Ishikawa (cell line): ENCODE data around the gene INAFM2.

Experiments used
- CEBPB ChIP-seq: IDR thresholded peaks from 2 replicates; pipeline ENCODE4 v1.6.1; 2012
- CREB1 ChIP-seq: IDR thresholded peaks from 2 replicates; pipeline ENCODE4 v1.6.1; 2012; ENCODE audit warnings: low read depth
- EGR1 ChIP-seq: IDR thresholded peaks from 2 replicates; pipeline ENCODE4 v1.6.1; 2012
- EP300 ChIP-seq: IDR thresholded peaks from 2 replicates; pipeline ENCODE4 v1.6.1; 2012; ENCODE audit warnings: borderline replicate concordance
- FOXM1 ChIP-seq: IDR thresholded peaks from 2 replicates; pipeline ENCODE4 v1.6.1; 2012; ENCODE audit warnings: low read depth, borderline replicate concordance
- NFIC ChIP-seq: IDR thresholded peaks from 2 replicates; pipeline ENCODE4 v1.6.1; 2012
- RAD21 ChIP-seq: IDR thresholded peaks from 2 replicates; pipeline ENCODE4 v1.6.1; 2012; ENCODE audit warnings: low read depth
- TAF1 ChIP-seq: IDR thresholded peaks from 2 replicates; pipeline ENCODE4 v1.6.1; 2012; ENCODE audit warnings: low read depth, mild to moderate bottlenecking
- TCF12 ChIP-seq: IDR thresholded peaks from 2 replicates; pipeline ENCODE4 v1.6.1; 2012; ENCODE audit warnings: low read depth
- TEAD4 ChIP-seq: IDR thresholded peaks from 2 replicates; pipeline ENCODE4 v1.6.1; 2012
- YY1 ChIP-seq: IDR thresholded peaks from 2 replicates; pipeline ENCODE4 v1.6.1; 2012; ENCODE audit warnings: low read depth
- ZBTB7A ChIP-seq: IDR thresholded peaks from 2 replicates; pipeline ENCODE4 v1.6.1; 2012; ENCODE audit warnings: low read depth
- TF ChIP-seq, protein P1 (sequence below): IDR thresholded peaks from 2 replicates; pipeline ENCODE4 v1.6.1; 2012; ENCODE audit warnings: low read depth, mild to moderate bottlenecking
- TF ChIP-seq, protein P2 (sequence below): IDR thresholded peaks from 2 replicates; pipeline ENCODE4 v1.6.1; 2012
- TF ChIP-seq, protein P3 (sequence below): IDR thresholded peaks from 2 replicates; pipeline ENCODE4 v1.6.1; 2012

The INAFM2 gene

DNA sequence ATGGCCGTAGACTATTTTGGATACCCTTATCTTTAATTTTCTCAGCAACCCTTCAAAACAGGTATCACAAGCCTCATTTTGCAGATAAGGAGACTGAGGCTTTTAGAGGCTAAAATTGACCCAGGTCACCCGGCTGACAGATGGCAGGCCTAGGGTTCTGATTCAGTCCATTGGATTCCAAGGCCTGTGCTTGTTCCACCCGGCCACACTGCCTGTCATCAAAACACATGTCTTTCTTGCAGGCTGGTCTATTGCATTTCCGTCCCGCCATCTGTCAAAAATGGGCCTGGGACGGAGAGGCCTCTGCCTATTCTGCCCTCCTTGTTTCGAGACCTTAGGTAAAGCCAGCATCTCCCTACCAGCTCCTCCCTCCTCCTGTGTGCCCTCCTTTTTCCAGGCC is 8.1 kb downstream of the INAFM2 start:
- TF ChIP-seq, protein P1, sequence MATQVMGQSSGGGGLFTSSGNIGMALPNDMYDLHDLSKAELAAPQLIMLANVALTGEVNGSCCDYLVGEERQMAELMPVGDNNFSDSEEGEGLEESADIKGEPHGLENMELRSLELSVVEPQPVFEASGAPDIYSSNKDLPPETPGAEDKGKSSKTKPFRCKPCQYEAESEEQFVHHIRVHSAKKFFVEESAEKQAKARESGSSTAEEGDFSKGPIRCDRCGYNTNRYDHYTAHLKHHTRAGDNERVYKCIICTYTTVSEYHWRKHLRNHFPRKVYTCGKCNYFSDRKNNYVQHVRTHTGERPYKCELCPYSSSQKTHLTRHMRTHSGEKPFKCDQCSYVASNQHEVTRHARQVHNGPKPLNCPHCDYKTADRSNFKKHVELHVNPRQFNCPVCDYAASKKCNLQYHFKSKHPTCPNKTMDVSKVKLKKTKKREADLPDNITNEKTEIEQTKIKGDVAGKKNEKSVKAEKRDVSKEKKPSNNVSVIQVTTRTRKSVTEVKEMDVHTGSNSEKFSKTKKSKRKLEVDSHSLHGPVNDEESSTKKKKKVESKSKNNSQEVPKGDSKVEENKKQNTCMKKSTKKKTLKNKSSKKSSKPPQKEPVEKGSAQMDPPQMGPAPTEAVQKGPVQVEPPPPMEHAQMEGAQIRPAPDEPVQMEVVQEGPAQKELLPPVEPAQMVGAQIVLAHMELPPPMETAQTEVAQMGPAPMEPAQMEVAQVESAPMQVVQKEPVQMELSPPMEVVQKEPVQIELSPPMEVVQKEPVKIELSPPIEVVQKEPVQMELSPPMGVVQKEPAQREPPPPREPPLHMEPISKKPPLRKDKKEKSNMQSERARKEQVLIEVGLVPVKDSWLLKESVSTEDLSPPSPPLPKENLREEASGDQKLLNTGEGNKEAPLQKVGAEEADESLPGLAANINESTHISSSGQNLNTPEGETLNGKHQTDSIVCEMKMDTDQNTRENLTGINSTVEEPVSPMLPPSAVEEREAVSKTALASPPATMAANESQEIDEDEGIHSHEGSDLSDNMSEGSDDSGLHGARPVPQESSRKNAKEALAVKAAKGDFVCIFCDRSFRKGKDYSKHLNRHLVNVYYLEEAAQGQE = no peak
- TF ChIP-seq TCF12 (no peak), NFIC (no peak), CREB1 (no peak)
- TF ChIP-seq, protein P2, sequence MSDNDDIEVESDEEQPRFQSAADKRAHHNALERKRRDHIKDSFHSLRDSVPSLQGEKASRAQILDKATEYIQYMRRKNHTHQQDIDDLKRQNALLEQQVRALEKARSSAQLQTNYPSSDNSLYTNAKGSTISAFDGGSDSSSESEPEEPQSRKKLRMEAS = no peak
- TF ChIP-seq, protein P3, sequence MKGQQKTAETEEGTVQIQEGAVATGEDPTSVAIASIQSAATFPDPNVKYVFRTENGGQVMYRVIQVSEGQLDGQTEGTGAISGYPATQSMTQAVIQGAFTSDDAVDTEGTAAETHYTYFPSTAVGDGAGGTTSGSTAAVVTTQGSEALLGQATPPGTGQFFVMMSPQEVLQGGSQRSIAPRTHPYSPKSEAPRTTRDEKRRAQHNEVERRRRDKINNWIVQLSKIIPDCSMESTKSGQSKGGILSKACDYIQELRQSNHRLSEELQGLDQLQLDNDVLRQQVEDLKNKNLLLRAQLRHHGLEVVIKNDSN = no peak

DNA sequence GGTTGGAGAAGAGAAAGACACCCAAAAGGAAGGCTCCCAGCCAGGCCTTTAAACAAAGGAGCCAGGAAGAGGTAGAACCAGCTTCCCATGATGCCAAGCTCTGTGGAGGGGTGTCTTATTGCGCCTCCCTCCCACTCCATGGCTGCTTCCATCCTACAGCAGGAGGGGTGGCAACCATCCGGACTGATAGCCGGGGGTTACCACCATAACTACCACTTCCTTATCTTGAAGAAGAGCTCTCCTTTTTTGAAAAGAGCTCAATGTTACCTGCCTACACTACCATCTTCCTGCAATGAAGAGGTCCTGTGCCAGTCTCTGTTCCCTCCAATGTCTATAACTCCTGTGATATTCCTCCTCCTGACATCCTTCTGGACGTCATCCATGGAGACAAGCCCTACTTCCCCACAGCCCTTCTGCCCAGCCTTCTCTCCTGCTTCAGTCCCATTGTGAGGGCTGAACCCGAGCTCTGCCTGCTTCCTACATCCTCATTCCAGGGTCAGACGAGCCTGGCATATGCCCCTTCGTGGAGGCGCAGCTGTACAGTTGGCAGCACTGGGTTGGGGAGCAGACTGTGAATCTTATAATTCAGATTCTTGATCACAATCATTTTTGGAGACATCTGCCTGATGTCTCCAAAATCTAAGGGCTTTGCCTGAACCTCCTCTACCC is 8.8 kb downstream of the INAFM2 start:
- TF ChIP-seq CEBPB = no peak
- no peak for TF ChIP-seq FOXM1
- no peak for TF ChIP-seq TAF1
- TF ChIP-seq TEAD4 = no peak
- TF ChIP-seq YY1 = no peak
- no peak for TF ChIP-seq ZBTB7A
- TF ChIP-seq, protein P1 = no peak
- TF ChIP-seq EGR1 = no peak
- TF ChIP-seq RAD21 = no peak
- no peak for TF ChIP-seq EP300
- TF ChIP-seq TCF12 = no peak
- TF ChIP-seq, protein P3 = no peak
- TF ChIP-seq NFIC = no peak
- TF ChIP-seq, protein P2 = no peak
- TF ChIP-seq CREB1 = no peak

DNA sequence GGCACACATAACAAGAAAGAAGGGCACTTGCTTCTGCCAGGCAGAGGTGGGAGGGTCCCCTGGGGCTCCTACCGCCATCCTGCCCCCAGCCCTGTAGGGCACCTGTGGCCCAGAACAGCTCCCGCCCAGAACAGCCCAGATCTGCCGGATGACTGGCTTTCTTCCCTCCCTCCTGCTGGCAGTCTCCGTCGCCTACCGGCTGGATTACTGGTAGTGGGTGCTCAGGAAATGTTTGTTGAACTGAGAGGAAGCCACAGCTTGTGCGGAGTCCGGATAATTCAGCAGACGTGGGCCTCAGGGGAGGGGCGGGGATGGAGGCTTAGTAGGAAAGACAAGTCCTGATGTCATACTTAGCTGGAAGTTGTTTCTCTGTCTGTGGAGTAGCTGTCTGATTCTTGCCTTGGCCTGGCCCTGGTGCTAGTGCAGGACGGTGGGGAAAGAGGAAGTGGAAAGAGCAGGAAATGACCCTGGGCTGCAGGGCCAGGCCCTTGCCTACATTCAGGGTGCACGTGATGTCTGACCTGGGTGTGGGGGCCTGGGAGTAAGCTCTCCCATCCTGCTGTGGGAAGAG is 10.5 kb downstream of the INAFM2 start:
- TF ChIP-seq CEBPB (no peak), NFIC (no peak), TEAD4 (no peak), EP300 (no peak), ZBTB7A (no peak), TAF1 (no peak), CREB1 (no peak), TCF12 (no peak), RAD21 (no peak), YY1 (no peak), EGR1 (no peak), FOXM1 (no peak)
- TF ChIP-seq, protein P2 = no peak
- TF ChIP-seq, protein P1 = no peak
- TF ChIP-seq, protein P3 = no peak

DNA sequence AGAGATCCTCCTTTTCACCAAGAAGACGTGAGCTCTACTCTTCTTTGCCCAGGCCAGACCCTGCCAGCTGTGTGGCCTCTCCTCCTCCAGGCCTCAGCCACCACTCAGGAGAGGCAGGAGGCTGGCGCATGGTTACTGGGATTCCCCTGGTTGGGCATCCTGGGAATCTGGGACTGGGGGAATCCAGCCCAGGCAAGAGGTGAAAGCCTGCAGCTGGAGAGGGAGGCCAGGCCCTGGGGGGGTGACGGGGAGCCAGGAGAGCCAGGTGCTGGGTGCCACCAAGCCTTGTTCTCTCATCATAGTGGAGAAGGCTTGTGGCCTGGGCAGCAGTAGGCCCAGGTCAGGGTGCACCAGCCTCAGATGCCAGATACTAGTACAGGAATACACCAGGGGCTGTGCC is 11.0 kb downstream of the INAFM2 start:
- no peak for TF ChIP-seq CEBPB
- no peak for TF ChIP-seq EGR1
- TF ChIP-seq, protein P2 = no peak
- TF ChIP-seq EP300 = no peak
- TF ChIP-seq, protein P3 = no peak
- no peak for TF ChIP-seq TAF1
- TF ChIP-seq, protein P1 = no peak
- no peak for TF ChIP-seq CREB1
- TF ChIP-seq ZBTB7A = no peak
- TF ChIP-seq TCF12 = no peak
- TF ChIP-seq RAD21 = no peak
- no peak for TF ChIP-seq FOXM1
- no peak for TF ChIP-seq TEAD4
- no peak for TF ChIP-seq YY1
